ENCODE data around the gene SMC4. TPM values are rescaled to one million over a fixed set of nuclear protein-coding genes. Genes with fewer than 3 reads are reported as not detected.

SMC4 gene
- polyA plus RNA-seq, 1 donor: 61.1 TPM

DNA sequence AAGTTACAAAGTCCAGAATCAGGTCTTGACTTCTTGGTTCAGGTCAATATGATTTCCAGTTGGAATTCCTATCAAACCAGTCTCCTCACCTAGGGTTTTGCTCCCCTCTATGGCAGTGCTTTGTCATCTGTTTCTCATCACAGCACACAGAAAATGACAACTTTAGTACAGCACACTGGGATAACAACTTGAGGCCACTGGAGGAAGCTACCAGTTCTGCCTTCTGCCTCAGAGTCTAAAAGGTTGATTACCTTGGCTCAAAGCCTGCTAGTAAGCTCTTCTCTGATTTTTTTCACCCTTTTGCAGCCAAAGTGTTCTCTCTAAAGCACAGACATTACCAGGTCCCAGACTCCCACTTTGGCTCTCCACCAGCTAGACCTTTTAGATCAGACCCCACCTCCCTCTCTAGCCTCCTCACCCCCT, 75.0 kb downstream of the SMC4 start:
- H3K4me1 ChIP-seq (ENCODE audit: control insufficient read depth, insufficient read depth, low read length): no peaks in the 10 kb centered on the region
- DNase-seq: no peak
- no peaks in the 10 kb centered on the region for H3K9me3 ChIP-seq (ENCODE audit: control insufficient read depth, low read depth, low read length)
- H3K4me3 ChIP-seq (ENCODE audit: low read length): no peak overlapping the region
- H3K27me3 ChIP-seq (ENCODE audit: control insufficient read depth, insufficient read depth, low read length): peaks cover 5% of the 10 kb centered on the region
- no peak overlapping the region for H3K27ac ChIP-seq (ENCODE audit: low read length)
- no peaks in the 10 kb centered on the region for H3K36me3 ChIP-seq (ENCODE audit: control insufficient read depth, insufficient read depth, low read length)

- DNase-seq: no peak
- no peaks in the 10 kb centered on the region for H3K36me3 ChIP-seq (ENCODE audit: control insufficient read depth, insufficient read depth, low read length)
- H3K27ac ChIP-seq (ENCODE audit: low read length): no peak overlapping the region
- H3K9me3 ChIP-seq (ENCODE audit: control insufficient read depth, low read depth, low read length): no peaks in the 10 kb centered on the region
- H3K4me3 ChIP-seq (ENCODE audit: low read length): no peak overlapping the region
- no peaks in the 10 kb centered on the region for H3K4me1 ChIP-seq (ENCODE audit: control insufficient read depth, insufficient read depth, low read length)
- H3K27me3 ChIP-seq (ENCODE audit: control insufficient read depth, insufficient read depth, low read length): peaks cover 5% of the 10 kb centered on the region
- no CpG with 5 or more reads among the region's 2 CpGs for WGBS (ENCODE audit: insufficient coverage, low lambda C conversion rate)
These were observed 75.7 kb downstream of the SMC4 start for GRCh38 chr3:160475153-160475552.

DNA sequence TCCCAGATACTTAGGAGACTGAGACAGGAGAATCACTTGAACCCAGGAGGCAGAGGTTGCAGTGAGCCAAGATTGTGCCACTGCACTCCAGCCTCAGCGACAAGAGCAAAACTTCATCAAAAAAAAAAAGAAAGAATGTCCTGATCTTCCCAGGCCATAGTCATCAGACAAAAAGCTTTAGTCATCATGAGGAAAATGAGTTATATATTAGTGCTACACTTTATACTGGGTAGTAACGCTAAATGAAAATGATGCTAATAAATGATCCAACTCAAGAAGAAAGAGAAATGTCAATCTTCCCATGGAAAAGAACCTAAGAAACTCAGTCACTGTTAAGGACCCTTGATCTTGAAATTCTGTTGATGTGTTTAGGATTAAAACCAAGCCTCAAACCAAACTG, 76.4 kb downstream of the SMC4 start:
- WGBS (ENCODE audit: insufficient coverage, low lambda C conversion rate): no CpG with 5 or more reads among the region's 2 CpGs

DNA sequence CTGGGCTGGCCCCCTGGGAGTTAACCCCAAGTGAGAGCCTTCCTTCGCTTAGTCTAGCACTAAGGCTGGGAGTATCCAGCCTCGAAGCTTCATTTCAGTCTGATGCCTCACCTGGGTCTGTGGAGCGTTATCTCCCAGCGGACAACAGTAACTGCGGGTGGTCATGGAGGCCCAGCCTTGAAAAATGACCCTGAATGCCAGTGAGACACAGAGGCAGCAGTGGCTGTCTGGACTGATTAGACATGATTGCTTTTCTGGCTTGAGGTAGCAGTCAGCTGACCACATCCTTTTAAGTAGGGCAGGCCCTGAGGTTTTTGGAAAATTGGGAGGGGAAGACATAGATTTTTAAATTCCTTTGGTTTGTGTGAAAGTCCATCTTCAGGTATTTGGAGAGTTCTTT, 78.3 kb downstream of the SMC4 start:
- Histone ChIP-seq H3K36me3 (ENCODE audit: control insufficient read depth, insufficient read depth, low read length) (no peaks in the 10 kb centered on the region), H3K27me3 (ENCODE audit: control insufficient read depth, insufficient read depth, low read length) (peaks cover 5% of the 10 kb centered on the region), H3K4me1 (ENCODE audit: control insufficient read depth, insufficient read depth, low read length) (no peaks in the 10 kb centered on the region), H3K9me3 (ENCODE audit: control insufficient read depth, low read depth, low read length) (no peaks in the 10 kb centered on the region), H3K27ac (ENCODE audit: low read length) (no peak overlapping the region), H3K4me3 (ENCODE audit: low read length) (no peak overlapping the region)
- DNase-seq: no peak
- WGBS (ENCODE audit: insufficient coverage, low lambda C conversion rate): no CpG with 5 or more reads among the region's 5 CpGs

More for the DNA sequence above, 76.4 kb downstream of the SMC4 start:
- no peaks in the 10 kb centered on the region for H3K36me3 ChIP-seq (ENCODE audit: control insufficient read depth, insufficient read depth, low read length)
- no peak overlapping the region for H3K4me3 ChIP-seq (ENCODE audit: low read length)
- H3K27me3 ChIP-seq (ENCODE audit: control insufficient read depth, insufficient read depth, low read length): peaks cover 5% of the 10 kb centered on the region
- H3K9me3 ChIP-seq (ENCODE audit: control insufficient read depth, low read depth, low read length): no peaks in the 10 kb centered on the region
- no peak overlapping the region for H3K27ac ChIP-seq (ENCODE audit: low read length)
- no peak for DNase-seq
- no peaks in the 10 kb centered on the region for H3K4me1 ChIP-seq (ENCODE audit: control insufficient read depth, insufficient read depth, low read length)

GRCh38 chr3:160478338-160478737, 78.9 kb downstream of the SMC4 start:
- no peak overlapping the region for H3K4me3 ChIP-seq (ENCODE audit: low read length)
- peaks cover 2% of the 10 kb centered on the region for H3K27me3 ChIP-seq (ENCODE audit: control insufficient read depth, insufficient read depth, low read length)
- DNase-seq: no peak
- no peak overlapping the region for H3K27ac ChIP-seq (ENCODE audit: low read length)
- no peaks in the 10 kb centered on the region for H3K36me3 ChIP-seq (ENCODE audit: control insufficient read depth, insufficient read depth, low read length)
- no peaks in the 10 kb centered on the region for H3K4me1 ChIP-seq (ENCODE audit: control insufficient read depth, insufficient read depth, low read length)
- 100% methylated on average over 2 of the region's 5 CpGs for WGBS (ENCODE audit: insufficient coverage, low lambda C conversion rate)
- no peaks in the 10 kb centered on the region for H3K9me3 ChIP-seq (ENCODE audit: control insufficient read depth, low read depth, low read length)

DNA sequence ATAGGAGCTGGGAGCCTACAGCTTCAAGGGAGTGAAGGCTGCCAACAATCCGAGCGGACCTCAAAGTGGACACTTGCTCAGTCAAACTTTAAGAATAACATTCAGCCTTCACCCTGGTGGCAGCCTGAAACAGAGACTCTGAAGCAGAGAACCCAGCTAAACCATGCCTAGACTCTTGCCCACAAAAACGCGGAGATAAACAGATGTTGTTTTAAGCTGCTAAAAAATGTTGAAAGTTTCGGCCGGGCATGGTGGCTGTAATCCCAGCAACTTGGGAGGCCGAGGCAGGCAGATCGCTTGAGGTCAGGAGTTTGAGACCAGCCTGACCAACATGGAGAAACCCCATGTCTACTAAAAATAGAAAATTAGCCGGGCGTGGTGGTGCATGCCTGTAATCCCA, 79.9 kb downstream of the SMC4 start:
- Histone ChIP-seq H3K4me1 (ENCODE audit: control insufficient read depth, insufficient read depth, low read length) (no peaks in the 10 kb centered on the region), H3K4me3 (ENCODE audit: low read length) (no peak overlapping the region), H3K27me3 (ENCODE audit: control insufficient read depth, insufficient read depth, low read length) (no peaks in the 10 kb centered on the region), H3K9me3 (ENCODE audit: control insufficient read depth, low read depth, low read length) (no peaks in the 10 kb centered on the region), H3K27ac (ENCODE audit: low read length) (no peak overlapping the region), H3K36me3 (ENCODE audit: control insufficient read depth, insufficient read depth, low read length) (no peaks in the 10 kb centered on the region)
- WGBS (ENCODE audit: insufficient coverage, low lambda C conversion rate): no CpG with 5 or more reads among the region's 10 CpGs
- no peak for DNase-seq

- DNase-seq: no peak
- Histone ChIP-seq H3K9me3 (ENCODE audit: control insufficient read depth, low read depth, low read length) (no peaks in the 10 kb centered on the region), H3K4me1 (ENCODE audit: control insufficient read depth, insufficient read depth, low read length) (no peaks in the 10 kb centered on the region), H3K27ac (ENCODE audit: low read length) (no peak overlapping the region), H3K27me3 (ENCODE audit: control insufficient read depth, insufficient read depth, low read length) (no peaks in the 10 kb centered on the region), H3K4me3 (ENCODE audit: low read length) (no peak overlapping the region), H3K36me3 (ENCODE audit: control insufficient read depth, insufficient read depth, low read length) (no peaks in the 10 kb centered on the region)
- no CpG with 5 or more reads among the region's 5 CpGs for WGBS (ENCODE audit: insufficient coverage, low lambda C conversion rate)
These were observed 81.5 kb downstream of the SMC4 start for GRCh38 chr3:160480931-160481330.

DNA sequence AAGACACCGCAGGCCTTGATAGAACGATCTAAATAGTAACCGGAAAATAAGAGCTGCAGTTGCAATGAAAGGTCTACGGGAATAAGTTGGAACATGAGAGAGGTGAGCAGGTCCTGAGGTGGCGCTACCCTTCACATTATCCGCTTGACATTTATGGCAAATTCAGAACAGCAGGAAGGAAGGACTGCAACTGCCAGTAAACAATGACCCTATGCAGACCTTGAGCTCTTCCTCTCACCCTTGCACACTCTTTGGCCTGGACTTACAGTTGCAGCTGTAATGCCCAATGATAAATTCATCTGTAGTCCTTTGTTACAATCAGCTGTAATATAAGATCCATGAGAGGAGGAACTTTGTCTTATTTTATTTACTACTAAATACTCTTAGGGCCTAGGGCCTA, 82.4 kb downstream of the SMC4 start:
- Histone ChIP-seq H3K4me1 (ENCODE audit: control insufficient read depth, insufficient read depth, low read length) (peaks cover 2% of the 10 kb centered on the region), H3K27ac (ENCODE audit: low read length) (no peak overlapping the region), H3K4me3 (ENCODE audit: low read length) (no peak overlapping the region), H3K9me3 (ENCODE audit: control insufficient read depth, low read depth, low read length) (no peaks in the 10 kb centered on the region), H3K36me3 (ENCODE audit: control insufficient read depth, insufficient read depth, low read length) (no peaks in the 10 kb centered on the region), H3K27me3 (ENCODE audit: control insufficient read depth, insufficient read depth, low read length) (no peaks in the 10 kb centered on the region)
- 83% methylated on average over 1 of the region's 6 CpGs for WGBS (ENCODE audit: insufficient coverage, low lambda C conversion rate)
- no peak for DNase-seq

DNA sequence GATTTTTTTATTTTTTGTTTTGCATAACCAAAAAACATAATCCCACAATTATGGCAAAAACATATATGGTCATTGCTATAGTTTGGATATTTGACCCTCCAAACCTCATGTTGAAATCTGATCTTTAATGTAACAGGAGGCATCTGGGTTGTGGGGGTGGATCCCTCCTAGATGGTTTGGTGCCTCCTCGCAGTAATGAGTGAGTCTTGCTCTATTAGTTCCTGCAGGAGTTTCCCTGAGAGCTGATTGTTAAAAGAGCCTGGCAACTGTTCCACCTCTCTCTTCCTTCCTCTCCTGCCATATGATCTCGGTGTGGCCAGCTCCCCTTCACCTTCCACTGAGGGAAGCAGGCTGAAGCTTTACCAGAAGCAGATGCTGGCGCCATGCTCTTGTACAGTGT, 83.3 kb downstream of the SMC4 start:
- no peak for DNase-seq
- no peaks in the 10 kb centered on the region for H3K9me3 ChIP-seq (ENCODE audit: control insufficient read depth, low read depth, low read length)
- H3K27me3 ChIP-seq (ENCODE audit: control insufficient read depth, insufficient read depth, low read length): no peaks in the 10 kb centered on the region
- peaks cover 2% of the 10 kb centered on the region for H3K4me1 ChIP-seq (ENCODE audit: control insufficient read depth, insufficient read depth, low read length)
- H3K4me3 ChIP-seq (ENCODE audit: low read length): no peak overlapping the region
- no peak overlapping the region for H3K27ac ChIP-seq (ENCODE audit: low read length)
- no CpG with 5 or more reads among the region's 3 CpGs for WGBS (ENCODE audit: insufficient coverage, low lambda C conversion rate)
- H3K36me3 ChIP-seq (ENCODE audit: control insufficient read depth, insufficient read depth, low read length): no peaks in the 10 kb centered on the region

Other genes starting within 250 kb of the SMC4 start
- 0.72 TPM for gene C3orf80, start 174.2 kb upstream of the SMC4 start, polyA plus RNA-seq
- 30.7 TPM for gene IFT80, start 425 bp upstream of the SMC4 start, polyA plus RNA-seq
- 11.3 TPM for gene TRIM59, start 50.1 kb downstream of the SMC4 start, polyA plus RNA-seq
- 25.9 TPM for gene KPNA4, start 165.9 kb downstream of the SMC4 start, polyA plus RNA-seq